Astrocyte (in vitro differentiated cells and primary cell): ENCODE data around the gene RCL1.

Experiments used
- CTCF ChIP-seq: IDR thresholded peaks from 2 replicates; pipeline ENCODE4 v1.5.1; 2011; ENCODE audit warnings: low read depth, mild to moderate bottlenecking, inconsistent platforms, low read length, moderate library complexity; ENCODE audit not compliant: insufficient read depth
- EZH2 ChIP-seq: IDR thresholded peaks from 2 replicates; pipeline ENCODE4 v1.6.1; 2012; ENCODE audit warnings: mild to moderate bottlenecking, low read length, inconsistent platforms; ENCODE audit not compliant: insufficient read depth

- TF ChIP-seq CTCF = no peak
- TF ChIP-seq EZH2 = no peak
These were observed 109.4 kb downstream of the RCL1 start for GRCh38 chr9:4902135-4902475.
